HFFc6 (cell line): ENCODE results near the gene SLC6A9. TPM values are rescaled to one million over a fixed set of nuclear protein-coding genes. Genes with fewer than 3 reads are reported as not detected.

Experiments used
- DNase-seq: peaks from one replicate; pipeline ENCODE4 v3.0.0-alpha.2; 2018
- H3K27ac Mint-ChIP-seq: 2 replicates; pipeline ENCODE4 v1.8.0; 2020; ENCODE audit warnings: mild to moderate bottlenecking, mixed read lengths
- H3K27me3 Mint-ChIP-seq: 2 replicates; pipeline ENCODE4 v1.8.0; 2021; ENCODE audit warnings: mild to moderate bottlenecking, moderate library complexity, mixed read lengths; ENCODE audit not compliant: insufficient read depth
- H3K36me3 Mint-ChIP-seq: 2 replicates; pipeline ENCODE4 v1.8.0; 2021; ENCODE audit warnings: low read depth, mixed read lengths
- H3K4me1 Mint-ChIP-seq: 2 replicates; pipeline ENCODE4 v1.8.0; 2020; ENCODE audit warnings: low read depth, mixed read lengths
- H3K4me3 Mint-ChIP-seq: 2 replicates; pipeline ENCODE4 v1.8.0; 2020; ENCODE audit warnings: mild to moderate bottlenecking, moderate library complexity, mixed read lengths
- H3K9me3 Mint-ChIP-seq: 2 replicates; pipeline ENCODE4 v1.8.0; 2020; ENCODE audit warnings: mild to moderate bottlenecking, mixed read lengths
- CTCF ChIP-seq: fragments of 200-600 bp; sonication (generic); IDR thresholded peaks from 2 replicates; pipeline ENCODE4 v1.5.0; 2021; ENCODE audit warnings: antibody characterized with exemption, mild to moderate bottlenecking
- total RNA-seq, 6 experiments: library from RNA; stranded (reverse); fragmentation: NEBNext Ultra II Directional; extraction: Animal tissue kit (Norgen Biotek cat#: 25700); gene quantifications; 2 replicates in 1 of 6; 3 replicates in 5 of 6; pipeline ENCODE4 v1.2.3, GENCODE V29; 2021

Gene SLC6A9
- total RNA-seq, 6 experiments from 2014 or later, result 8.3 to 11.0 (median 9.3) TPM

DNA sequence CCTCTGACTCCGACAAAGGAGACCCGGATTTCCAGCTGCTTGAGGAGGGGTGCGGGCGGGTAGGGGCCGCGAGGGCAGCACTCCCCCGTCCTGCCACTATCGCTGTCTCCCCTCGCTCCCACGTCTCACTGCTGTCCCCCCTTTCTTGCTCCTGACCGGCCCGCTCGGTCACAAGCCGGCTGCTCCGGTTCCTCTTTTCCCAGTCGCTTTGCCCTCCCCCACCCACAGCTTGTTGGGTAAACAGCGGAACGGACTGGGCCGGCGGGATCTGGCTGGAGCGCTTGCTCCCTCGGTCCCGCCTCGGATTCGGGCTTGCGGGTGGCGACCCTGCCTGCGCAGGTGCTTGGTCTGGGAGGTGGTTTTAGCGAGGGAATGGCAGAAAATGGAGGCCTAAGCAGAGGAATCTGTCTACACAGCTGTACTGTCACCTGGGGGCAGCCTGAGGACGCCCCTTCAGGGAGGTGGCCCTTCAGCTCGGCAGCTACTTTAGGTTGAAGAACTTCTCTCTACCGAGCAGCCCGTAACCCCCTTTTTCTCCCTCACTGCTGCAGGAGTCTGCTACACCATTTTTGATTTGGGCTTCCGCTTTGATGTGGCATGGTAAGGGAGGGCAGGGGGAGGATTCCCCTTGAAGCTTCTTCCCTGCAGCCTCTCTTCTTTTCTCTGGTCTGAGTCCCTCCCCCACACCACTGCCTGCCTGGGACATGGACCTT, 55.9 kb downstream of the SLC6A9 start:
- H3K4me1 Mint-ChIP-seq, result peaks cover 54% of the 10 kb centered on the region
- H3K27me3 Mint-ChIP-seq, result peaks cover 4% of the 10 kb centered on the region; the same call in 1 of the 2 replicates
- peak overlapping the region; percentile 92 for H3K4me3 Mint-ChIP-seq
- H3K9me3 Mint-ChIP-seq, result no peaks in the 10 kb centered on the region
- peaks cover 27% of the 10 kb centered on the region for H3K36me3 Mint-ChIP-seq
- no peak for TF ChIP-seq CTCF
- peak overlapping the region; percentile 81 for H3K27ac Mint-ChIP-seq
- no peak for DNase-seq

DNA sequence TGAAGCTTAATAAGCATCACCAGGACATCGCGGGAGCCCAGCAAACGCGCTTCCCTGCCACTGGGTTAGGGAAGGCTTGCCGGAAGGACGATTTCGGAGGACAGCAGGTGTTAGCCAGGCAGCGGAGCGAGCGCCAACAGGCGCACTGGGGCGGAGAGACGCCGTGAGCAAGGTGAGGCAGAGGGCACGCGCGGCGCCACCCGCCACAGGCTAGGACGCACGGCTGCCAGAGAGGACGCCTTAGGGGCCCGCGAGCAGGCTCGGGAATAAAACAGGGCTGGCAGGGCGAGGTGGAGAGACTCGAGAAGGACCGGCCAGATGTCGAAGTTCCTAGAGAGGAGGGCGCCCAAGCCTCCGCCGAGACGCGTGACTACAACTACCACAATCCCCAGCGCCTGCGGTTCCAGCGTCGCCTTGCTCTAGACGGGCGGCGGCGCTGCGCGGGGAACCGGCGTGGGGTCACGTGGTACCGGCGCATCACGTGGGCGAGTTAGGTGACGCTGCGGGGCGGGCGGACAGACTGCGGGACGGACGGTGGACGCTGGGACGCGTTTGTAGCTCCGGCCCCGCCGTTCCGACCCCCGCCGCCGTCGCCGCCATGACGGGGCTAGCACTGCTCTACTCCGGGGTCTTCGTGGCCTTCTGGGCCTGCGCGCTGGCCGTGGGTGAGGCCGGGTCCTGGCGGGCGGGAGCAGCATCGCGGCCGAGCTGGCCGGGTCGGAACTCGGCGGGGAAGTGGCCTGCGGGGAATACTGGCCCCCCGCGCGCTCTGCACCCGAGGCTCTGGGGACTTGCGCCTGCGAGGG, 56.6 kb downstream of the SLC6A9 start, which contains the start of gene ATP6V0B:
Gene ATP6V0B, plus strand, starts transcription at position 518 of the 806 bp plus-strand sequence. Its CDS starts 81 bp downstream, at position 599.
- peak; percentile 54; the same call in 1 of the 2 replicates for TF ChIP-seq CTCF
- peak; percentile 90 for DNase-seq
- Mint-ChIP-seq H3K4me3 (peak within 1 kb of the TSS; percentile 92), H3K27ac (peak within 1 kb of the TSS; percentile 81), H3K9me3 (no peaks in the 10 kb centered on the region), H3K36me3 (peaks cover 27% of the 10 kb centered on the region), H3K4me1 (peaks cover 52% of the 10 kb centered on the region), H3K27me3 (peaks cover 4% of the 10 kb centered on the region; the same call in 1 of the 2 replicates)

DNA sequence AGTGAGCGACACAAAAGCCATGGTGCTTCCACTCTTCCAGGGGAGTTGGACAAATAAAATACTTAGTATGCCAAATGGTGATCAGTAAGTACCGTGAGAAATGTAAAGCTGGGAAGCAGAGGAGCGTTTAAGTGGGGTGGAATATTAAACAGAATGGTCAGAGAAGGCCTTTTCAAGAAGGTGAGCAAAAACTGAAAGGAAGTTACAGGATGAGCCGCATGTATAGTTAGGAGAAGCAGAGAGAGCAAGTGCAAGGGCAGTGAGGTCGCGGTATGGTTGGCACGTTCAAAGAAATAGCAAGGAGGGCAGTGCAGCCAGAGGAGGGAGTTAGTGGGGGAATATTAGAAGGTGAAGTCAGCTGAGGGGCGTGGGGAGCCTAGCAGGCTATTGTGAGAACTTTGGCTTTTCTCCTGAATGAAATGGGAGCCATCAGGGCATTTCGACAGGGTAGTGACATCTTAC, 57.2 kb downstream of the SLC6A9 start:
- Mint-ChIP-seq H3K9me3 (no peaks in the 10 kb centered on the region), H3K27me3 (peaks cover 4% of the 10 kb centered on the region; the same call in 1 of the 2 replicates)

GRCh38 chr1:43971336-43971980, 59.8 kb downstream of the SLC6A9 start:
- DNase-seq, result no peak
- Mint-ChIP-seq H3K36me3 (peaks cover 25% of the 10 kb centered on the region), H3K9me3 (no peaks in the 10 kb centered on the region), H3K4me3 (peak overlapping the region; percentile 99), H3K27ac (no peak overlapping the region), H3K27me3 (no peaks in the 10 kb centered on the region), H3K4me1 (peaks cover 28% of the 10 kb centered on the region)
- TF ChIP-seq CTCF, result no peak

More for the DNA sequence above, 57.2 kb downstream of the SLC6A9 start:
- peaks cover 52% of the 10 kb centered on the region for H3K4me1 Mint-ChIP-seq
- H3K27ac Mint-ChIP-seq, result peak overlapping the region; percentile 81
- peaks cover 27% of the 10 kb centered on the region for H3K36me3 Mint-ChIP-seq
- no peak for DNase-seq
- no peak for TF ChIP-seq CTCF
- peak overlapping the region; percentile 92 for H3K4me3 Mint-ChIP-seq

DNA sequence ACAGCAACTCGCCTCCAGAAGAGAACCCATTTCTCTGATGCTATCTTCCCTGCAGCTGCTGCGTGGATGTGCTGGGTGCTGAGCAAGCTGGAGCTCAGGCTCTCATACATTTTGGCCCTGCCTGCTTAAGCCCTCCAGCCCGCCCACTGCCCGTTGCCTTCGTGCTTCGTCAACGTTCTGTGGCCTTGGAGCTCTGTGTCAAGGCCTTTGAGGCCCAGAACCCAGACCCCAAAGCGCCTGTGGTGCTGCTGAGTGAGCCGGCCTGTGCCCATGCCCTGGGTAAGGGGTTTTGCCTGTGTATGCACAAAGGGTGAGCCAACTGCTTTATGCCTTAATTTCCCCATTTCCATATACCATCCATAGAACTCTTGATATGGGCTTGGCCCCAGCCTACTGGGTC, 60.4 kb downstream of the SLC6A9 start:
- H3K9me3 Mint-ChIP-seq, result no peaks in the 10 kb centered on the region
- DNase-seq, result no peak
- peaks cover 23% of the 10 kb centered on the region for H3K4me1 Mint-ChIP-seq
- H3K27ac Mint-ChIP-seq, result no peak overlapping the region
- no peaks in the 10 kb centered on the region for H3K27me3 Mint-ChIP-seq
- TF ChIP-seq CTCF, result no peak
- peak overlapping the region; percentile 99 for H3K4me3 Mint-ChIP-seq
- peaks cover 20% of the 10 kb centered on the region for H3K36me3 Mint-ChIP-seq
